Measurements from ENCODE around the gene GALNT12. TPM values are rescaled to one million over a fixed set of nuclear protein-coding genes. Genes with fewer than 3 reads are reported as not detected.

The GALNT12 gene
- total and polyA plus RNA-seq, 8 donors: 4.2 to 12.2 (median 9.6) TPM

- Histone ChIP-seq H3K27ac (no peak overlapping the region), H3K27me3 (no peaks in the 10 kb centered on the region), H3K4me3 (no peak overlapping the region), H3K36me3 (no peaks in the 10 kb centered on the region), H3K4me1 (no peaks in the 10 kb centered on the region), H3K9me3 (no peaks in the 10 kb centered on the region)
- DNase-seq (no peak), FAIRE-seq (no peak), ATAC-seq (no peak)
- WGBS, 2 donors: 93 to 98% methylated on average over 6 of the region's 6 CpGs
- intact Hi-C loops (cut with DNase I): no loop called here
- TF ChIP-seq CTCF (IDR thresholded peaks at IDR 0.05): no peak
These were observed 30.8 kb downstream of the GALNT12 start for GRCh38 chr9:98838155-98838867.

- 79 to 88% methylated on average over 6 of the region's 6 CpGs for WGBS, 2 donors
- intact Hi-C loops (cut with DNase I): no loop called here
These were observed 31.5 kb downstream of the GALNT12 start for GRCh38 chr9:98838868-98839565.

GRCh38 chr9:98839724-98840123 is 32.3 kb downstream of the GALNT12 start:
- H3K36me3 ChIP-seq: no peaks in the 10 kb centered on the region
- H3K4me1 ChIP-seq: no peaks in the 10 kb centered on the region
- H3K9me3 ChIP-seq: no peaks in the 10 kb centered on the region
- no peak overlapping the region for H3K27ac ChIP-seq
- ATAC-seq (no peak), FAIRE-seq (no peak), DNase-seq (no peak)
- H3K4me3 ChIP-seq: no peak overlapping the region
- H3K27me3 ChIP-seq: no peaks in the 10 kb centered on the region
- no peak for TF ChIP-seq CTCF (IDR thresholded peaks at IDR 0.05)
- 68 to 91% methylated on average over 4 of the region's 4 CpGs for WGBS, 2 donors
- intact Hi-C loops (cut with DNase I): no loop called here

More at GRCh38 chr9:98838868-98839565, 31.5 kb downstream of the GALNT12 start:
- TF ChIP-seq CTCF (IDR thresholded peaks at IDR 0.05): no peak
- H3K27ac ChIP-seq: no peak overlapping the region
- ATAC-seq: no peak
- H3K27me3 ChIP-seq: no peaks in the 10 kb centered on the region
- DNase-seq: no peak
- H3K4me1 ChIP-seq: no peaks in the 10 kb centered on the region
- no peaks in the 10 kb centered on the region for H3K9me3 ChIP-seq
- H3K36me3 ChIP-seq: no peaks in the 10 kb centered on the region
- FAIRE-seq: no peak
- H3K4me3 ChIP-seq: no peak overlapping the region

GRCh38 chr9:98842510-98842909 is 35.0 kb downstream of the GALNT12 start:
- DNase-seq: no peak
- no peak for FAIRE-seq
- no peak for TF ChIP-seq CTCF (IDR thresholded peaks at IDR 0.05)
- Histone ChIP-seq H3K9me3 (no peaks in the 10 kb centered on the region), H3K27me3 (no peaks in the 10 kb centered on the region), H3K4me1 (no peaks in the 10 kb centered on the region), H3K4me3 (no peak overlapping the region), H3K27ac (no peak overlapping the region), H3K36me3 (no peaks in the 10 kb centered on the region)
- intact Hi-C loops (cut with DNase I): no loop called here
- ATAC-seq: no peak
- WGBS, 2 donors: 87 to 90% methylated on average over 7 of the region's 7 CpGs

- ATAC-seq: no peak
- FAIRE-seq: no peak
- Histone ChIP-seq H3K4me1 (peaks cover 0 to 8% (median 0%) of the 10 kb centered on the region in 3 donors), H3K9me3 (no peaks in the 10 kb centered on the region), H3K36me3 (no peaks in the 10 kb centered on the region), H3K4me3 (no peak overlapping the region), H3K27me3 (no peaks in the 10 kb centered on the region), H3K27ac (no peak overlapping the region)
- TF ChIP-seq CTCF (IDR thresholded peaks at IDR 0.05): no peak
- 89 to 91% methylated on average over 5 of the region's 5 CpGs for WGBS, 2 donors
- DNase-seq: no peak
- intact Hi-C loops (cut with DNase I): loop anchor here in 1 of 3 donors (5.0 kb wide), 1 partner anchor 151 kb away; no protein-coding TSS in a partner anchor
These were observed 38.6 kb downstream of the GALNT12 start for GRCh38 chr9:98846081-98846480.

Measured in pancreas (tissue), 10 donors.